GM18873 (cell line): Measurements from ENCODE around the gene LRRC7.

Experiments
- ATAC-seq: cut with Tn5 transposase; IDR thresholded peaks from one replicate; pipeline ENCODE4 v1.9.1; 2021; ENCODE audit warnings: mild to moderate bottlenecking, moderate library complexity, moderate number of reproducible peaks; ENCODE audit not compliant: unreplicated experiment, low FRiP score

Gene LRRC7

DNA sequence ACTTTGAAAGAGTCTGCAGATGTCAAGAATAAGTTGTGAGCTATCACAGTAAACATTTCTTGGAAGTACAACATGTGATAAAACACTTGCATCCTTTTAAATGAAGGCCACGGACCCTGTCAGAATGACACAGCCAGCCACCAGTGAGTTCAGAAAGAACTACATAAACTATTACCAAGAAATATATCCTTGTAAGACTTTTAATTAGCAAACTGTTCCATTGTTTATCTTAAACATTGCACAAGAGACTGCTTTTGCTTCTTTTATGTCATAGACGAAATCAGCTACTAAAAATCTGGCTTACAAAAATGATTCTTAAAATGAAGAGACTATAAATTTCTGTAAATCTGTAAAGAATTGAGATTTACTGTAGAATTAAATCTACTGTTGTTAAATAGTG is 17.9 kb downstream of the LRRC7 start:
- no peak for ATAC-seq

GRCh38 chr1:69587391-69587790 is 19.7 kb downstream of the LRRC7 start:
- ATAC-seq: no peak

DNA sequence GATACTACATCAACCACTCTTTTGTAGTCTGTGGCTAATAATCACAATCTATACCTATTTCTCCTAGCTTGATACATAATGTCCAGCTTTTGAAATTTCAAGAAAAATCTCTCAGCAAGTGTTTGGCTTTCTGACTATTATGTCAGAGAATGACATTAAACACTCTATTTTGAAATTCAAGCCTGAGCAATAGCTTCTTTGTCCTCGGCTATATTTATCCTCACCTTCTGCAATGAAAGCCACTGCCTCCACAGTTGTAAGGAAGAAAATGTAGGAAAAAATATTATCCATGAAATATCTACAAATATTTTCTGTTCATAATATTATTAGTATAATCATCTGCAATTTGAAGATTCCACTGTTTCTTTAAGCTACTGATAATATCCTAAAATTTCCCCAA is 22.1 kb downstream of the LRRC7 start:
- ATAC-seq: no peak

DNA sequence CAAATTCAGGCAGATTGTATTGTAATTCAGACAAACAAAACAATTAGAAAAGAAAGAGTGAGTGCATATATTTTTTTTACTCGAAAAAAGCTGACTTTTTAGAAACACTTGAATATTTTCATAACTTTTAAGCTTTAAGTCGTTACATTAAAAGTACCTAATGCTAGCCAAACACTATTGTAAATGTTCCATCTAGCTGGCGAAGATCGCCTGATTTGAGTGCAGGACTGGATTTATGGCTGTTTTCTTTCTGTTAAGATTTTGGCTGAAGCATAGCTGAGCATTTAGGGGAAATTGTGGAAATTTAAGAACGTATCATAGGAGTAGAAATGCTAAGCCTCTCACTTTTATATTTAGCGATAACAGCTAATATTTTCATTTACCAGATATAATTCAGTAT is 24.6 kb downstream of the LRRC7 start:
- no peak for ATAC-seq

DNA sequence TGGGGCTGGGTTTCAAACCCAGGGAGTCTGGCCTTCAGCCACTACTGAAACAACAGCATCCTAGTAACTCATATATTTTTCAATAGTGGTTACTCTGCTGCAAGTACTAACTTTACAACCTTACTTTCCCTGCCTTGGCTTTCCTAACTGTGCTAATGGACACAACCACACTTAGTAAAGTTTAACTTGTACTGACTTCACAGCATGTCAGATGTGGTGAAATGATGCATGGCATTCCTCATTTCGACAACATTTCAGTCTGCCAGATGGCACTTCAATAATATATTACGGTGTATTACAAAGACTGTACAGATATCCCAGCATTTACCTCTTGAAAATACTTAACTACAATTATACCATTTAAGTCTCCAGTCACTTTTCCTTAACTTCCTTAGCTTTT is 27.8 kb downstream of the LRRC7 start:
- ATAC-seq: no peak

DNA sequence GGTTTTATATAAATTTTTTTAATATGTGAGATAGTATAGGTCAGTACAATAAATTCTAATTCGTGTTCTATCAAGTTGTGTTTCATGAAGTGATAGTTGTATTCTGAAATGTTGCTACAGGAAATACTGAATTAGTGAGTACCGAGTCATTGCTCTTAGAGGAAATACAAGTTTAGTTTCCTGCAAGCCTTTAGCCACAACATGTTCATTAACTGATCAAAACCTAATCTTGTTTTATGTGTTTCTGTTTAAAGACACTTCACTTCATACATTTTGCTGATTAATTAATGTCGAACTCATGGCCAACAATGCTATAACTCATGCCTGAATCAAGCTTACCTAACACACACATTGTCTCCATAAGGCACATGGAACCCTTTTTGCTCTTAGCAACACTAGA is 43.6 kb downstream of the LRRC7 start:
- no peak for ATAC-seq

DNA sequence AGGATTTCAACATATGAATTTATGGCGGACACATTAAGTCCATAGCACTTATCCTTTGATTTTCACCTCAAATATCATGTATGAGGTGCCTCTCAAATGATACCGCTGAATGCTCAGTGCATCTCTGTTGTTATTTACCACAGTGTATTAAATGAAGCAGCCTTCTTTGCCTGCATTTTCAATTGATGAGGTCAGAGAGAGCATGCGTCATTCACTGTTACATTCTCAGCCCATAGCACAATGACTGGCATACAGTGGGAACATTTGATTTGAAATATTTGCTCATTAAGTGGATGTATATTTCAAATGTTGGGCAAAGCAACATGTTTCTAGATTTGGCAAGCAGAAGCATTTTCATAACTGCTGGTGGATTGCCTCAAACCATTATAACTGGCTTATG is 45.7 kb downstream of the LRRC7 start:
- ATAC-seq: no peak

DNA sequence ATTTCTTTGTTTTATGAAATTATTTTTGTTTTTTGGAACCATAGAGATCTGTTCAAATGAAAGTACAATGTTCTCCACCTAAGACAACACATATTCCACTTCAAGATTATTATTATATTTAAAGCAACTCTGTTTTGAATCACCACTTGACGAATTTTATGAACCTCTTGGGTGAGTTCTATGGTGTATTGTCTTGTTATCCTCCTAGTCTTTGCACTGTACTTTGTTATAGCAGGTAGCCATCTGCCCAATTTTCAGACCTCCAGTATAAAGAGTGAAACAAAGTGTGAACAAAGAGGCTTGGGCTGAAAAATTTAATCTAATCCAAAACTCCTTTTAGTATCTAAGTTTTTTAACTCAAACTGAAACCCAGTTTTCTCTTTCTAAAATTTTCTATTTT is 71.0 kb downstream of the LRRC7 start:
- ATAC-seq: no peak

DNA sequence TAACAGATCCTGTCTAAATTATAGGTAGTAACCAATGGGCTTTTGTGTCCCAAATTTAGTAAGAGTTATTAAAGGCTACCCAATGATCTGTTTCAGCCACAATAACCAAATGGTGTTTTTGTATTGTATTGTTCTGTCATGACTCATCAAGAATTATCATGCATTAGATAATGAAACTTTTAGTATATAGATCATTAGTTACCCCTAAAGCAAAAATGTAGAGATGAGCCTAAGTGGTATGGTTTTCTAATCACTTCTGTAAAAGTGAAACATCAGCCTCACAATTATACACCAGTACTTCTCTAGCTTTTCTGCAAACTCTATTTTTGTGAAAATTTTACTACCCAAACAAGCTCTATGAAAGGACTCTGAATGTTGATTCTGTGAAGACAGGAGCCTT is 71.4 kb downstream of the LRRC7 start:
- ATAC-seq: no peak

DNA sequence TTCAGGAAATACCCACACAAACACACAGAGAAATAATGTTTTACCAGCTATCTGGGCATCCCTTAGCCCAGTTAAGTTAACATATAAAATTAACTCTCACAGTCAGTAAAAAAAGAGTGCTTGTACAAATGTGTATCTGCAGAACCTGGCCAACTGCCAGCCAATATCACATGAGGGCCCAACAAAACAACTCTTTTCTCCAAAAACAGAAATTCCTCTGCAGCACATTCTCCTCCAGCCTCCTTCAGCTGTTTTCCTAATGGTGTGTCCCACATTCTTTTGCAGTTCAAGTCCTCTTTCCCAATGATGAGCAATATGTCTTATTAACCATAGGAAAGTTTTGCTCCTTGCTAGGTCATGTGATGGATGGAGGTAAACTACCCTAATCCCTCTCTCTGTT is 75.5 kb downstream of the LRRC7 start:
- no peak for ATAC-seq

GRCh38 chr1:69645477-69645876 is 77.8 kb downstream of the LRRC7 start:
- no peak for ATAC-seq

GRCh38 chr1:69648486-69648885 is 80.8 kb downstream of the LRRC7 start:
- ATAC-seq: no peak

- no peak for ATAC-seq
Measured at GRCh38 chr1:69649383-69649990, 81.8 kb downstream of the LRRC7 start.

- no peak for ATAC-seq
Measured at GRCh38 chr1:69650779-69651178, 83.1 kb downstream of the LRRC7 start.

DNA sequence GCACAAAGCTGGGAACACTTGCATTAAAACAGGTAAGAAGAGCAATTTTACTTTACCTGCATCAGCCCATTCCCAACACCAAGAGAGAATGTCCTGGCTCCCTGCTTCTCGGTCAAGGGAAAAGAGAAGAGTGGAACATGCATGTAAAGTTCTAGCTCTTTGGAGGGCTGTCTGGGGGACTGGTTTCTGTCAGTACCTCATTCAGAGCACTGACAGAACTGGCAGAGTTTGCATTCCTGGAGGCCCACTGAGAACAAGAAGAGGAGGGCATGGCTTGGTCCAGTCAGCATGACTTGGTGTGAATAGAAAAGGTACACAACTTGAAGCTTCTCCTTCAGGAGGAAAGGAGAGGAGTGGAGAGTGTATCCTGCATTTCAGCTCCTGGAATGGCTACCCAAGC is 83.9 kb downstream of the LRRC7 start:
- ATAC-seq: no peak

- ATAC-seq: no peak
Measured at GRCh38 chr1:69657971-69658370, 90.2 kb downstream of the LRRC7 start.

DNA sequence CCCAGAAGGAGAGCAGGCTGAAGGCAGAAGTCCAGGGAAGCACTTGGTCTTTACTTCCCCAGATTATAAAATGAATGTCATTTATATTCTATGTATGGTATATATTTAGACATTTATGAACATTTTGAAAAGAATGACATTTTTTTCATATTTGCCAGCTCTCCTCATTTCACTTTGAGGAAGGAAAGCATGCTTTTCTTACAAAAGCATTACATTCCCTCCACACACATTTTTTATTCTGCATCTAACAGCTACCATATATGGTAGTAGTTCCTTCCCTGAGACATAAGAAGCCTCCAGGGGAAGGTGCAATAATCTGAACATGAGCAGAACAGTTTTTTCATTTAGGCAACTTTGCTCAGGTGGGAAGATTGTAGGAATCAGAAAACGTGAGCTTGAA is 94.0 kb downstream of the LRRC7 start:
- ATAC-seq: no peak

DNA sequence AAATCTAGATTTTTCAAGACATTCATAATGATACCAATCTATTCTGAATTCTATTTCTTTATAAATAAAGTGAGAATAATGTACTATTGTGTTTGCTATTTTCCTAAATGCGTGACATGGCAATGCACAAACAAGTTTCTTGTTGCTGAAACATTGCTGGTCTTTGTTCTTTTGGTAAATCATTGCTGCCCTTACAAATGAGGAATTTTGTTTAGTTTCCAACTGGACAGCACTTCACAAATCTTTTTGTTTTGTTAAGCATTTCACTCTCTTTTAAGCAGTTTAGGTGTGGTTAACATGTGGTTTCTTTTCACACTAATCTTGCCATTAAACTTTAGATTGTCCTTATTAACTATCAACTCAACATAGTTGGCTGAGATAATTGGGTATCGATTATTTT is 94.6 kb downstream of the LRRC7 start:
- ATAC-seq: no peak

- no peak for ATAC-seq
Measured at GRCh38 chr1:69671363-69672010, 103.8 kb downstream of the LRRC7 start.

GRCh38 chr1:69673321-69673720 is 105.6 kb downstream of the LRRC7 start:
- ATAC-seq: no peak

DNA sequence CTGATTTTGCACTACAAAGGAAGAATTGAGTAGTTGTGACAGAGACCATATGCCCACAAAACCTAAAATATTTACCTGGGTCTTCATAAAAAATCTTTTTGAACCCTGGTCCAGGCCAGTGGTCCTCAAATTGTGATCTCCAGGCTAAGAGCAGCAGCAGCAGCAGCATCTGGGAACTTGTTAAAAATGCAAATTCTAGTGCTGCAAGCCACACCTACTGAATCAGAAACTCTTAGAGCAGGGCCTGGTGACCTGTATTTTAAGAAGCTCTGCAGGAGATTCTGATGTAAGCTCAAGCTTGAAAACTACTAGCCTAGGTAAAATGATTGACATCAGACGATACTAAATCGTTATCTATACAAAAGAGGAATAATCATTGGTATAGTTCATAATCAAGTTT is 112.2 kb downstream of the LRRC7 start:
- no peak for ATAC-seq

DNA sequence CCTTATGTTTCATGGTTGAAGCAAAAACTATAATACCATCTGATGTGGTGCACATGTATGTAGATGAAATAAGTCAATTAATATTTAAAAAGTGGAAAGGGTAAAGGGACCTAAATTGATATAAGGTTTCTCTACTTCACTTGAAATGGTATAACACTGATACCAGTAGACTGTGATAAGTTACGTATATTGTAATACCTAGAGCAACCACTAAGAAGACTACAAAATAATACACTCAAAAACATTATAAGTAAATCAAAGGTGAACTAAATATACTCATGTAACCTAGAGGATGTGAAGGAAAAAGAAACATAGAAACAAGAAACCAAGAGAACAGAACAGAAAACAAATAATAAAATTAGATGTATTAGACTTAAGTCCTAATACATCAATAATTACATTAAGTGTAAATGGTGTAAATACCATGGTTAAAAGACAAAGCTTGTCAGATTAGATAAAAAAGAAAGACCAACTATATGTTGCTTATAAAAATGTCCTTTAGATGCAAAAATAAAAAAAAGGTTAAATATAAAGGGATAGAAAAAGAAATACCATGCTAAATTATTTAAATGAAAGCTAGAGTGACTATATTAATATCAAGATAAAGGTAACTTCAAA is 118.8 kb downstream of the LRRC7 start:
- no peak for ATAC-seq
